SJCRH30 (cell line): ENCODE results near the gene TLNRD1. TPM values are rescaled to one million over a fixed set of nuclear protein-coding genes. Genes with fewer than 3 reads are reported as not detected.

Experiments used
- DNase-seq, 2 experiments: peaks; one replicate each; pipeline ENCODE4 v3.0.0-alpha.2; 2015 to 2020
- H3K27ac ChIP-seq: fragments of 250-450 bp; sonication (Bioruptor Pico); 2 replicates; pipeline ENCODE4 v1.5.1; 2020; ENCODE audit warnings: mild to moderate bottlenecking, moderate library complexity
- H3K27me3 ChIP-seq: fragments of 250-450 bp; sonication (Bioruptor Pico); 2 replicates; pipeline ENCODE4 v1.5.1; 2020; ENCODE audit warnings: mild to moderate bottlenecking, moderate library complexity
- H3K36me3 ChIP-seq: fragments of 250-450 bp; sonication (Bioruptor Pico); 2 replicates; pipeline ENCODE4 v1.5.1; 2020; ENCODE audit warnings: mild to moderate bottlenecking, moderate library complexity
- H3K4me1 ChIP-seq: fragments of 250-450 bp; sonication (Bioruptor Pico); 2 replicates; pipeline ENCODE4 v1.5.1; 2020; ENCODE audit warnings: mild to moderate bottlenecking, moderate library complexity
- H3K4me3 ChIP-seq: fragments of 250-450 bp; sonication (Bioruptor Pico); 2 replicates; pipeline ENCODE4 v1.5.1; 2020; ENCODE audit warnings: mild to moderate bottlenecking, moderate library complexity
- H3K9me3 ChIP-seq: fragments of 250-450 bp; sonication (Bioruptor Pico); replicated peaks from 2 replicates; pipeline ENCODE4 v1.5.1; 2020; ENCODE audit warnings: mild to moderate bottlenecking, moderate library complexity
- total RNA-seq: library from RNA; depleted of rRNA; stranded (reverse); fragments of >200 nt; shearing (Covaris generic); gene quantifications from 2 replicates; pipeline ENCODE4 v1.2.3, GENCODE V29; 2014

Gene TLNRD1
- total RNA-seq, 1 experiment from 2014 or later: 16.1 TPM

DNA sequence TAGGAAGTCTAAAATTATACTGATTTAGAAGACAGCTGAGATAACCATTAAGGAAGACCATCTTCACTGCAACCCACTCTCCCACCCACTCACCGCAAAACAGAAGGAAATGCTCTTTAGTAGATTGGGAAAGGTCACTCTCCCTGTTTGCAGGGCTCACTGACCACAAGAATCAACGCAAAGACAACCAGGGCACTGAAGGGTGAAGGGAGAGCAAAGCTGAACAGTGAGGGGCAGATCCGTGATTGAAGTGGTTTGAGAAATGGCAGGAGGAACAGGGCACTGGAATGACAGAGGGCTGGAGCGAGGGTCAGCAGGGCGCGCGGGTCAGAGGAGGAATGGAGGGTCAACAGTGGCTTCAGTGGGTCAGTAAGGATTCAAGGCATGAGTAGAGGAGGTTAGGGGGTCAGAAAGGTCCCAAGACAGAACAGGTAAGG lies 11.6 kb upstream of the TLNRD1 start:
- H3K27ac ChIP-seq: peak overlapping the region; percentile 66

DNA sequence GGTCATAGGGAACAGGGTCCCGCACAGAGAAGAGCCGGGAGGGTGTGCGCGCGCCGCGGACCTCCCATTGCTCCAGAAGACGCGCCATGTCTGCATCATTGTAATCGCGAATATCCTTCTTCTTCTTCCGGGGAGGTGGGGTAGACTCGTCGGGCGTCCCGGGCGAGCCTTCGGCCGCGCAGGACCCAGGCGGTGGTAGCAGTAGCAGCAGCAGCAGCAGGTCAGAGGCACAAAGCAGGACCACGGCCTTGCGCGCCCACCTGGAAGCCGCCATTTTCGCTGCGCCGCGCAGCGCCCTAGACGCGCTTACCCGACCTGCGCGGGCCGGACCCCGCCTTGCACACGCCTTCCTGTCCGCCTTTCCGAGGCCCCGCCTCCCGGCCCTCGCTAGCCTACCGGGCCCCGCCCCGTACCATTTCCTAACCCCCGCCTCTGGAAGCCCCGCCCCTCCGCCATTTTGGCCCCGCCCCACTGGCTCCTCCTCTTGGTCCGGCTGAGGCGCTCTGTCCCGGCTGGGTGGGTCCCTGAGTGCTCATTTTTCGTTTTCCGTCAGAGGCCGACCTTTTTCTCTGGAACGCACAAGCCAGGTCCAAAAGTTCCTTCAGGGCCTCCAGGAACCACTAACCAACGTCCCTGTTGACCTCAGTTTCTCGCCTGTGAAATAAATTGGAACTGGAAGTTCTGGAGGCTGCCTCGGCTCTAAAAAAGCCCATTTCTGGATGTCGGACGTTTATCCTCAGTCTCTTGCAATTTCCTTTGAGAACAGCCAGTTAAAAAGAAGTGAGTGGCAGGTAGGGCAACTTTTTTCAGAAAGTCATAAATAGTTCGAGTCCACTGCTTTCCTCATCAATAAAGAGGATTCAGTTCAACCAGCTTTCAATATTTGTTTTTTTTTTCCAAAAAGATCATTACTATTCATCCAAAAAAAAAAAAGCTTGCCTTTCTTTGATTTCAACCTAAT lies 10.9 kb upstream of the TLNRD1 start, which contains the start of gene MESD:
MESD (minus strand) TSS at position 302 of the 961 bp plus-strand sequence; CDS start at position 274, 28 bp downstream.
- Histone ChIP-seq H3K4me3 (peak within 1 kb of the TSS; percentile 94), H3K36me3 (no peaks in the 10 kb centered on the region; the same call in 1 of the 2 replicates), H3K4me1 (peaks cover 3% of the 10 kb centered on the region; the same call in 1 of the 2 replicates), H3K9me3 (no peaks in the 10 kb centered on the region), H3K27ac (peak within 1 kb of the TSS; percentile 66), H3K27me3 (no peaks in the 10 kb centered on the region)
- DNase-seq: peak; percentile 96

More for the DNA sequence above, 11.6 kb upstream of the TLNRD1 start:
- H3K36me3 ChIP-seq: no peaks in the 10 kb centered on the region; the same call in 1 of the 2 replicates
- peaks cover 3% of the 10 kb centered on the region; the same call in 1 of the 2 replicates for H3K4me1 ChIP-seq
- peak overlapping the region; percentile 94 for H3K4me3 ChIP-seq
- H3K27me3 ChIP-seq: no peaks in the 10 kb centered on the region
- H3K9me3 ChIP-seq: no peaks in the 10 kb centered on the region
- no peak for DNase-seq

DNA sequence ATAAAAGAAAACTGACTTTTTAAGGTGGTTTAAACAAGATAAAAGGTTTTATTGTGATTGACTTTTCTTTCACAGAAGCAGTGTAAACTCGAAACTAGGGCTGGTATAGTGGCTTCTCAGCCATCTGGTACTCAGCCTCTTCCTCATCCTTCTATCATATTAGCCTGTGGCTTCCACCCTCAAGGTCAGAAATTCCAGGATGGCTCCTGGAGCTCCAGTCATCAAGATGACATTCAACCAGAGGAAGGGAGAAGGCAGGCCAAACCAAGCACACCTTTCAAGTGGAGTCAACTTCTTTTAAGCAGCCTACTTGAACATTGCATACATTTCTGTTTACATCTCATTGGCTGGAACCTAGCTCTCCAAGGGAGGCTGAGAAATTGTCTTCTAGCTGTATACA lies 9.8 kb upstream of the TLNRD1 start:
- no peaks in the 10 kb centered on the region for H3K9me3 ChIP-seq
- H3K4me1 ChIP-seq: peaks cover 3% of the 10 kb centered on the region; the same call in 1 of the 2 replicates
- no peaks in the 10 kb centered on the region; the same call in 1 of the 2 replicates for H3K36me3 ChIP-seq
- no peaks in the 10 kb centered on the region for H3K27me3 ChIP-seq
- no peak overlapping the region for H3K27ac ChIP-seq
- no peak for DNase-seq
- H3K4me3 ChIP-seq: no peak overlapping the region

DNA sequence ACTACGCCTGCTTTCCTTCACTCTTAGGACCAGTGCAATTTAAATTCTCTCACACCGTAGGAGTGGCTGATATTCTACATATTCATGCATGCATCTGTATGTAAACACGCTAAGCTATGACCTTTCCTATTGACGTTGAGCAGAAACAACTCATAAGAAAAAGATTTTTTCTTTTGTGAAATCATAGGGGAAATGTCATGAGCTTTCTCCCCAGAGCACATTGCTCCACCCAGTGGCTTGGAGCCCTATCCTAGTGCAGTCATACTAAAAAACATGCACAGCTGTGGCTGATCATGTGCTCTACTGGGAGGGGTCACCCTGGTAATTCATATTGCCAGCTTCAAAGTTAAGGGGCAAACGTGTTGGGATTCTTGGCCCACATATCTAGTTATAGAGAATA lies 9.3 kb upstream of the TLNRD1 start:
- Histone ChIP-seq H3K9me3 (no peaks in the 10 kb centered on the region), H3K27ac (no peak overlapping the region), H3K27me3 (no peaks in the 10 kb centered on the region), H3K4me1 (peaks cover 3% of the 10 kb centered on the region; the same call in 1 of the 2 replicates), H3K36me3 (no peaks in the 10 kb centered on the region), H3K4me3 (no peak overlapping the region)
- DNase-seq: peak; percentile 16 to 37

DNA sequence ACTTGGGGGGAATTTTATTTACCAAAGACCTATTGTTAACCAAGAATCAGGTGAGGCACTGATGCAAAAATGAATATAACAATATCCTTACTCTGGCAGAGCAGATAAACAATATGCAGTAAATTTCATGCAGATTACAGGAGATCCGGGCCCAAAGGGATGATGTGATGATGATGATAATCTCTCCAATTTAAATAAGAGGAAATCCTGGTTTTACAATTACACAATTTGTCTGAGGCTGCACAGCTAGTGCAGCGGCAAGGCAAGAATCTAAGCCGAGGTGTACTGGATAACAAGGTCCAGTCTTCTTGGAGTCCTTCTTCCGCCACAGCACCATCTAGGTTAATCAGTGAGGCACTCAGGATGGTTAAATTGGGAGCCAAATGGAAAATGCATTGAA lies 8.7 kb upstream of the TLNRD1 start:
- H3K27ac ChIP-seq: no peak overlapping the region
- H3K27me3 ChIP-seq: no peaks in the 10 kb centered on the region
- no peaks in the 10 kb centered on the region for H3K9me3 ChIP-seq
- no peaks in the 10 kb centered on the region for H3K36me3 ChIP-seq
- DNase-seq: no peak
- no peak overlapping the region for H3K4me3 ChIP-seq
- peaks cover 3% of the 10 kb centered on the region; the same call in 1 of the 2 replicates for H3K4me1 ChIP-seq

DNA sequence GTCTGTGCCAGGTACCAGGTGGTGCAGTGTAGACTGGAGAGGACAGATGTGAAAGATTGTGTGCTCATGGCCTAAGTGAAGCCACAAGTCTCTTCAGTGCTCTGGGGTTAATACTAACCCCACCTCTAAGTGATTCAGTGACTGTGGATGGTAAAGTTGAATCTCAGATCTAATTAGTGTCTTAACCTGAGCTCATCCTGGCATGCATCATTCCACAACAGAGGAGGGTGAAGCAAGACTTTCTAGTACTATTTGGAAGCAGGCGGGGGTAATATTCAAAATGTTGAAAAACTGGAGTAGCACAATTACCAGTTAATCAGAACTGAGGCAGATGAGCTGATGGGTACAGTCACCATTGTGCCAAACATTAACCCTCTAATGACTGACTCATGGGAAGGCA lies 8.3 kb upstream of the TLNRD1 start:
- Histone ChIP-seq H3K9me3 (no peaks in the 10 kb centered on the region), H3K36me3 (no peaks in the 10 kb centered on the region), H3K27me3 (no peaks in the 10 kb centered on the region), H3K4me3 (no peak overlapping the region), H3K4me1 (peaks cover 3% of the 10 kb centered on the region; the same call in 1 of the 2 replicates), H3K27ac (no peak overlapping the region)
- DNase-seq: no peak

DNA sequence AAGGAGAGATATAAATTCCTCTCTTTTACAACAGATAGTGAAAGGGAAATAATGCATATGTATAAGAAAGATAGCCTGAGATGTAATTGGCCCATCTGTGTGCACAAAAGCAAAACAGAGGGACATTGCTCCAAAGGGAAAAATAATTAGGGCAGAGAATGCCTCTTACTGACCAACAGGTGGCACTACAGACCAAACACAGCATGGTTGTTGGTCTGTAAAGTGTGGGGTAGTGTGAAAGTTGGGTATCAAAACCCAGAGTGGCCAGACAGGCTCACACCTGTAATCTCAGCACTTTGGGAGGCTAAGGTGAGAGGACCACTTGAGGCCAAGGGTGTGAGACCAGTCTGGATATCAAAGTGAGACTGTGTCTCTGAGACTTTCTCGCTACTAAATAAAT lies 4.5 kb upstream of the TLNRD1 start:
- Histone ChIP-seq H3K27ac (no peak overlapping the region), H3K27me3 (no peaks in the 10 kb centered on the region), H3K36me3 (no peaks in the 10 kb centered on the region), H3K9me3 (no peaks in the 10 kb centered on the region), H3K4me3 (no peak overlapping the region), H3K4me1 (0 out of 2 replicates have a peak, but pooled peaks cover 3% of the 10 kb centered on the region)
- peak in 1 of 2 experiments; percentile 45 for DNase-seq

DNA sequence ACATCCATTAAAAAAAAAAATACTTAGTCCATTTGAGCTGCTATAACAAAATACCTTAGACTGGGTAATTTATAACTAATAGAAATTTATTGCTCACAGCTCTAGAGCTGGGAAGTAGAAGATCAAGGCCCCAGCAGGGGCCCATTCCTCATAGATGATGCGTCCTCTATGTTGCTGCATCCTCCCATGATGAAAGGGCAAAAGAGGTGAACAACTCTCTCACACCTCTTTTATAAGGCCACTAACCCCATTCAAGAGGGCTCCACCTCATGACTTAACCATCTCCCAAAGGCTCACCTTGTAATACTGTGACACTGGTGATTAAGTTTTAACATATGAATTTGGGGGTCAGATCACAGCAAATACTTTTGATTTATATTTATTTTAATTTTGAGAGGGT lies 3.0 kb upstream of the TLNRD1 start:
- no peak for DNase-seq
- H3K27me3 ChIP-seq: no peaks in the 10 kb centered on the region
- no peaks in the 10 kb centered on the region for H3K36me3 ChIP-seq
- no peak overlapping the region for H3K4me3 ChIP-seq
- no peaks in the 10 kb centered on the region for H3K4me1 ChIP-seq
- H3K9me3 ChIP-seq: no peaks in the 10 kb centered on the region
- no peak overlapping the region for H3K27ac ChIP-seq

DNA sequence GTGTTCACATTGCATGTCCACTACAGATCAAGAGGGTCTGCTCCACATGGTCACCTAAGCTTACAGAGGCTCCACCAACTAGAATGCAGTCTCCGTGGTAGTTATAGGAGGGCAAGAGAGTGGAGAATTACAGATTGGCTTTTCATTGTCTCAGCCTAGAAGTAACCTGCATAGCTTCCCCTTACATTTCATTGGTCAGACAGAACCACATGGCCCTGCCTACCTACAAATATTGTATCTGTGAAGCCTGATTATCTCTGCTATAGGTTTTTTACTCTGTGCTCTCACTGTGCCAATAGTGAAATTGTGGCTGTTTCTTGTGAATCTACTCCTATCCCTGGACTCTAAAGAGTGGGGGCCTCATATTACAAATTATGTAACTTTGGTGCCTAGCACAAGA lies 2.5 kb upstream of the TLNRD1 start:
- no peak for DNase-seq
- no peak overlapping the region for H3K27ac ChIP-seq
- H3K36me3 ChIP-seq: no peaks in the 10 kb centered on the region; the same call in 1 of the 2 replicates
- no peaks in the 10 kb centered on the region for H3K9me3 ChIP-seq
- H3K4me1 ChIP-seq: no peaks in the 10 kb centered on the region
- no peaks in the 10 kb centered on the region for H3K27me3 ChIP-seq
- H3K4me3 ChIP-seq: no peak overlapping the region

DNA sequence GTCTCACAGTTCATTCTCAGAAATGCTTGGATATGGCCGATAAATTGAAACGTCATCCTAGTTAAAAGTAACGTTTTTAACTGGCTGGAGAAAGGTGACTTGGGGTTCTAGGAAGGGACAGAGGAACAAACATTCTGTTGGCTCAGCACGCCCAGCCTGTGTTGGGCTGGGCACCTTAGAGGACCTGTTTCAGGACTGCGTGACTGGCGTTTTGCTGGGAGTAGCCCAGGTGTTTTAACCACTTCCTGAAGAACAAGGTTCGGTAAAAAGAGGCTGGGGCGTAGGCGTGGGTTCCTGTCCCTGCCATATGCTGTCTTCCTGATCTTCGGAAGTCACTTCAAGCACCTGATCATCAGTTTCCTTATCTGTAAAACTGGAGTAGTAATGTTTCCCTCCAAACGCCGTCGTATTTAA lies 1.1 kb upstream of the TLNRD1 start:
- DNase-seq: no peak
- H3K27me3 ChIP-seq: no peaks in the 10 kb centered on the region
- H3K36me3 ChIP-seq: peaks cover 3% of the 10 kb centered on the region; the same call in 1 of the 2 replicates
- H3K9me3 ChIP-seq: no peaks in the 10 kb centered on the region
- H3K4me1 ChIP-seq: no peaks in the 10 kb centered on the region
- H3K27ac ChIP-seq: no peak overlapping the region
- no peak overlapping the region for H3K4me3 ChIP-seq

DNA sequence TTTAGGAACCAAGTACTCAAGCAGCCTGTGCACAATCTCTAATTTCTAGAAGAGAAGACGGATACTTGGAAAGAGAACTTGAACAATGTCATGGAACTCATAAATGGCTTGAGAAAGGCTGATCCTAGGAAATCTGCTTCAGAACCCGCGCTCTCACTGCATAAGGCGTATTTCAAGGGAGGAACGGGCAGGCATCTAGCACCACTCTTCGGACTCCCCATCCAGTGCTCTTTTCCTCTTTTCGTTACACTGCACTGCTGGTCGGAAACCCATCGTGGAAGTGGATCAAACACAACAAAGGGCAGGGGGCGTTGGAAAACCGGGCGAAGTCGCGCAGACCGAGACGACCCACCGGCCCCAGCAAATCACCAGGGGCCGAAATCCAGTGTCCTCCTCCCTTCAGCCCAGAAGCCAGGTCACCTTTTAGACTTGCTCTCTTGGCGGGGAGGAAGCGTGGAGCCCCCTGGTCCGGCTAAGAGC lies 539 bp upstream of the TLNRD1 start:
- peaks cover 3% of the 10 kb centered on the region; the same call in 1 of the 2 replicates for H3K36me3 ChIP-seq
- peak in 1 of 2 experiments; percentile 12 for DNase-seq
- H3K4me1 ChIP-seq: no peaks in the 10 kb centered on the region
- H3K27ac ChIP-seq: peak overlapping the region; percentile 76
- H3K27me3 ChIP-seq: no peaks in the 10 kb centered on the region
- no peaks in the 10 kb centered on the region for H3K9me3 ChIP-seq
- peak overlapping the region; percentile 92 for H3K4me3 ChIP-seq

DNA sequence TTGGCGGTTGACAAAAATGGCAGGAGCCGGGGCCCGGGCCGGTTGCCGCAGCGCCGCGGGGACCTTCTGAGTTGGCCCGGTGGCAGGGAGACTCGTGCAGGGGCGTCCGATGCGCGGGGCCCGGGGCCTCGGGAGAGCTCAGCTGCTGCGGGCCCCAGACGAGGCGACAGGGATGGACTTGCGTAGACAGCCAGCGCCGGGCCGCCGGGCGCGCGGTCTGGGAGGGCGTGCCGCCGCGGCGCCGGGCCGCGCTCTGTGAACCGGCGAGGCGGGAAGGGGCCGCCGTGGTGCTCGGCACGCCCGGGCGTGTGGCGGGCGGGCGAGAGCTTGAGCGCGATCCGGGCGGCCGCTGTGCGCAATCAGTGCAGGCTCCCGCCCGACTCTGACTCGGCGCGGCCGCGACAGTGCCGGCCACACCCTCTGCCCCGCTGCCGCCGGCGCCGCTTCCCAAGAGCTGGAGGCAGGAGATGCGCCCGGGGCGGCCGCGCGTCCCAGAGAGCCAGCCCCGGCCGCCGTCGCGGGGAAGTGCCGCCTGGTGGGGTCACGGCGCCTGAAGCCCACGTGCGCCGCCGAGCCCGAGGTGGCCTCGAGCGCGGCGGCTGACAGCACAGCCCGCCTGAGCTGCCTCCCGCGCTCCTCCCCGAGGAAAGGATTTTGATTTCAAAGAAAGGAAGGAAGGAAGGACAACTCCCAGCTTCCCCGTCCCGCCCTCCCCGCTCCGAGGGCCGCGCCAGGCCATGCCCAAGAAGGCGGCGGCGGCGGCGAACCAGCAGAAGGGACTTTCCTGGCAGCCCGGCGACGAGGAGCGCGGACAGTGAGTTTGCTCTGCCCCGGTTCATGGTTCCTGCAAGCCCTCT lies 657 bp downstream of the TLNRD1 start:
- H3K9me3 ChIP-seq: no peaks in the 10 kb centered on the region
- H3K4me1 ChIP-seq: no peaks in the 10 kb centered on the region
- peak; percentile 49 to 62 for DNase-seq
- H3K36me3 ChIP-seq: peaks cover 3% of the 10 kb centered on the region; the same call in 1 of the 2 replicates
- H3K27me3 ChIP-seq: no peaks in the 10 kb centered on the region
- peak overlapping the region; percentile 76 for H3K27ac ChIP-seq
- peak overlapping the region; percentile 92 for H3K4me3 ChIP-seq

DNA sequence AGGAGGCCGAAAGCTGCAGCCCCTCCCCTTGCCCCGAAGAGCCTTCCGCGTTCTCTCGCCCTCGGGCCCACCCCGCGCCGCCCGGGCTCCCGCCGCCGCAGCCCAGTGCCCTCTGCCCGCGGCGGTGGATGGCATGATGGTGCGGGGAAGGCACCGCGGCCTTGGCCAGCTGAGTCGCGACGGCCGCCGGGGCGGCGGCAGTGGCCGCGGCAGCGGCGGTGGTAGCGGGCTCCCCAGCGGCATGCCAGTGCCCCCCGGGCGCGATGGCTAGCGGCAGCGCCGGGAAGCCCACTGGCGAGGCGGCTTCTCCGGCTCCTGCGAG lies 1.2 kb downstream of the TLNRD1 start:
- Histone ChIP-seq H3K4me1 (no peaks in the 10 kb centered on the region), H3K9me3 (no peaks in the 10 kb centered on the region), H3K27me3 (no peaks in the 10 kb centered on the region), H3K4me3 (peak overlapping the region; percentile 92), H3K27ac (no peak overlapping the region; the same call in 1 of the 2 replicates), H3K36me3 (peaks cover 3% of the 10 kb centered on the region; the same call in 1 of the 2 replicates)
- DNase-seq: no peak

DNA sequence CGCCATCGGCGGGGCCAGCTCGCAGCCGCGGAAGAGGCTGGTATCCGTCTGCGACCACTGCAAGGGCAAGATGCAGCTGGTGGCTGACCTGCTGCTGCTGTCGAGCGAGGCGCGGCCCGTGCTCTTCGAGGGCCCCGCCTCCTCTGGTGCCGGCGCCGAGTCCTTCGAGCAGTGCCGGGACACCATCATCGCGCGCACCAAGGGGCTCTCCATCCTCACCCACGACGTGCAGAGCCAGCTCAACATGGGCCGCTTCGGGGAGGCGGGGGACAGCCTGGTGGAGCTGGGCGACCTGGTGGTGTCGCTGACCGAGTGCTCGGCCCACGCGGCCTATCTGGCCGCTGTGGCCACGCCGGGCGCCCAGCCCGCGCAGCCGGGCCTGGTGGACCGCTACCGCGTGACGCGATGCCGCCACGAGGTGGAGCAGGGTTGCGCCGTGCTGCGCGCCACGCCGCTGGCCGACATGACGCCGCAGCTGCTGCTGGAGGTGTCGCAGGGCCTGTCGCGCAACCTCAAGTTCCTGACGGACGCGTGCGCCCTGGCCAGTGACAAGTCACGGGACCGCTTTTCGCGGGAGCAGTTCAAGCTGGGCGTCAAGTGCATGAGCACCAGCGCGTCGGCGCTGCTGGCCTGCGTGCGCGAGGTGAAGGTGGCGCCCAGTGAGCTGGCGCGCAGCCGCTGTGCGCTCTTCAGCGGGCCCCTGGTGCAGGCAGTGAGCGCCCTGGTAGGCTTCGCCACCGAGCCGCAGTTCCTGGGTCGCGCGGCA lies 1.8 kb downstream of the TLNRD1 start:
- H3K36me3 ChIP-seq: peaks cover 3% of the 10 kb centered on the region; the same call in 1 of the 2 replicates

More for the DNA sequence above, 1.8 kb downstream of the TLNRD1 start:
- no peak for DNase-seq
- Histone ChIP-seq H3K4me1 (no peaks in the 10 kb centered on the region), H3K9me3 (no peaks in the 10 kb centered on the region), H3K27me3 (no peaks in the 10 kb centered on the region), H3K4me3 (no peak overlapping the region), H3K27ac (no peak overlapping the region)
